Measurements from ENCODE around the gene FAF1. TPM values are rescaled to one million over a fixed set of nuclear protein-coding genes. Genes with fewer than 3 reads are reported as not detected.
A peak's percentile ranks its signal among the peaks of the same experiment; 100 is the strongest.

Gene FAF1
- total and polyA plus RNA-seq, 9 of the 15 experiments (the other 6 are each of a cell fraction or from before 2014, with no cell fraction given), result 48.7 to 225 (median 118) TPM

DNA sequence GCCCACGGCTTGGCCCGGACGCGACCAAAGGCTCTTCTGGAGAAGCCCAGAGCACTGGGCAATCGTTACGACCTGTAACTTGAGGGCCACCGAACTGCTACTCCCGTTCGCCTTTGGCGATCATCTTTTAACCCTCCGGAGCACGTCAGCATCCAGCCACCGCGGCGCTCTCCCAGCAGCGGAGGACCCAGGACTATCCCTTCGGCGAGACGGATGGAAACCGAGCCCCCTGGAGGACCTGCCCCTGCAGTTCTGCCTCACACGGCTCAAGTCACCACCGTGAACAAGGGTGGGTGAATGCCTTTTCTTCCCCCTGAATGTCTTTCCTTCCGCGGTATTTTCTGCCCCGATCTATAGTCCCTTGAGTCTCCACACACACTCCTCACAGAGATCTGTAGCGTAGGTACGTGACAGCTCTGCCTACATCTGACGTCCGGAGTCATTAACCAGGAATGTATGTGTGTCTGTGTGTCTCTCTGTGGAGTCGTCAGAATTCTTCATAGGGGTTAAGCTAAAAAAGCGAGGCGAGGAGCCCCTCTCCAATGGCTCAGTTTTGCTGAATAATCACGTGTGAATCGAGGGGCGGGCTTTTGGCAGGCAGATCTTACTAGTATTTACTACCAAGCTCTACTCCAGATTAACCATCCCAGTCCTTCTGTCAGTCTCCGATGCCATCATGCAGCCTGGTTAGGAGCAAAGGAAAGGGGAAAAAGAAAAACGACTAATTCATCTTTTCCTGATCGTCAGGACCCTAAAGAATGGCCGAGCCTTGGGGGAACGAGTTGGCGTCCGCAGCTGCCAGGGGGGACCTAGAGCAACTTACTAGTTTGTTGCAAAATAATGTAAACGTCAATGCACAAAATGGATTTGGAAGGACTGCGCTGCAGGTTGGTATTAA is 9.8 kb upstream of the FAF1 start, which contains the start of gene CDKN2C (continued):
- TF ChIP-seq, protein P1, sequence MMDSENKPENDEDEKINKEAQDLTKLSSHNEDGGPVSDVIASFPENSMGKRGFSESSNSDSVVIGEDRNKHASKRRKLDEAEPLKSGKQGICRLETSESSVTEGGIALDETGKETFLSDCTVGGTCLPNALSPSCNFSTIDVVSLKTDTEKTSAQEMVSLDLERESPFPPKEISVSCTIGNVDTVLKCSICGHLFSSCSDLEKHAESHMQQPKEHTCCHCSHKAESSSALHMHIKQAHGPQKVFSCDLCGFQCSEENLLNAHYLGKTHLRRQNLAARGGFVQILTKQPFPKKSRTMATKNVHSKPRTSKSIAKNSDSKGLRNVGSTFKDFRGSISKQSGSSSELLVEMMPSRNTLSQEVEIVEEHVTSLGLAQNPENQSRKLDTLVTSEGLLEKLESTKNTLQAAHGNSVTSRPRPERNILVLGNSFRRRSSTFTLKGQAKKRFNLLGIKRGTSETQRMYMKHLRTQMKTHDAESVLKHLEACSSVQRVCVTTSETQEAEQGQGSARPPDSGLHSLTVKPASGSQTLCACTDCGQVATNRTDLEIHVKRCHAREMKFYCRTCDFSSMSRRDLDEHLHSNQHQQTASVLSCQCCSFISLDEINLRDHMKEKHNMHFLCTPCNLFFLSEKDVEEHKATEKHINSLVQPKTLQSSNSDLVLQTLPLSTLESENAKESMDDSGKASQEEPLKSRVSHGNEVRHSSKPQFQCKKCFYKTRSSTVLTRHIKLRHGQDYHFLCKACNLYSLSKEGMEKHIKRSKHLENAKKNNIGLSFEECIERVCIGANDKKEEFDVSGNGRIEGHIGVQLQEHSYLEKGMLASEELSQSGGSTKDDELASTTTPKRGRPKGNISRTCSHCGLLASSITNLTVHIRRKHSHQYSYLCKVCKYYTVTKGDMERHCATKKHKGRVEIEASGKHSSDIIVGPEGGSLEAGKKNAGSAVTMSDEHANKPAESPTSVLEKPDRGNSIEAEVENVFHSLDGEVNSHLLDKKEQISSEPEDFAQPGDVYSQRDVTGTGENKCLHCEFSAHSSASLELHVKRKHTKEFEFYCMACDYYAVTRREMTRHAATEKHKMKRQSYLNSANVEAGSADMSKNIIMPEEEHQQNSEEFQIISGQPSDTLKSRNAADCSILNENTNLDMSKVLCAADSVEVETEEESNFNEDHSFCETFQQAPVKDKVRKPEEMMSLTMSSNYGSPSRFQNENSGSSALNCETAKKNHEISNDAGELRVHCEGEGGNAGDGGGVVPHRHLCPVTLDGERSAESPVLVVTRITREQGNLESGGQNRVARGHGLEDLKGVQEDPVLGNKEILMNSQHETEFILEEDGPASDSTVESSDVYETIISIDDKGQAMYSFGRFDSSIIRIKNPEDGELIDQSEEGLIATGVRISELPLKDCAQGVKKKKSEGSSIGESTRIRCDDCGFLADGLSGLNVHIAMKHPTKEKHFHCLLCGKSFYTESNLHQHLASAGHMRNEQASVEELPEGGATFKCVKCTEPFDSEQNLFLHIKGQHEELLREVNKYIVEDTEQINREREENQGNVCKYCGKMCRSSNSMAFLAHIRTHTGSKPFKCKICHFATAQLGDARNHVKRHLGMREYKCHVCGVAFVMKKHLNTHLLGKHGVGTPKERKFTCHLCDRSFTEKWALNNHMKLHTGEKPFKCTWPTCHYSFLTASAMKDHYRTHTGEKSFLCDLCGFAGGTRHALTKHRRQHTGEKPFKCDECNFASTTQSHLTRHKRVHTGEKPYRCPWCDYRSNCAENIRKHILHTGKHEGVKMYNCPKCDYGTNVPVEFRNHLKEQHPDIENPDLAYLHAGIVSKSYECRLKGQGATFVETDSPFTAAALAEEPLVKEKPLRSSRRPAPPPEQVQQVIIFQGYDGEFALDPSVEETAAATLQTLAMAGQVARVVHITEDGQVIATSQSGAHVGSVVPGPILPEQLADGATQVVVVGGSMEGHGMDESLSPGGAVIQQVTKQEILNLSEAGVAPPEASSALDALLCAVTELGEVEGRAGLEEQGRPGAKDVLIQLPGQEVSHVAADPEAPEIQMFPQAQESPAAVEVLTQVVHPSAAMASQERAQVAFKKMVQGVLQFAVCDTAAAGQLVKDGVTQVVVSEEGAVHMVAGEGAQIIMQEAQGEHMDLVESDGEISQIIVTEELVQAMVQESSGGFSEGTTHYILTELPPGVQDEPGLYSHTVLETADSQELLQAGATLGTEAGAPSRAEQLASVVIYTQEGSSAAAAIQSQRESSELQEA (IDR thresholded peaks at IDR 0.05; ENCODE audit: low read depth), result no peak
- TF ChIP-seq, protein P2, sequence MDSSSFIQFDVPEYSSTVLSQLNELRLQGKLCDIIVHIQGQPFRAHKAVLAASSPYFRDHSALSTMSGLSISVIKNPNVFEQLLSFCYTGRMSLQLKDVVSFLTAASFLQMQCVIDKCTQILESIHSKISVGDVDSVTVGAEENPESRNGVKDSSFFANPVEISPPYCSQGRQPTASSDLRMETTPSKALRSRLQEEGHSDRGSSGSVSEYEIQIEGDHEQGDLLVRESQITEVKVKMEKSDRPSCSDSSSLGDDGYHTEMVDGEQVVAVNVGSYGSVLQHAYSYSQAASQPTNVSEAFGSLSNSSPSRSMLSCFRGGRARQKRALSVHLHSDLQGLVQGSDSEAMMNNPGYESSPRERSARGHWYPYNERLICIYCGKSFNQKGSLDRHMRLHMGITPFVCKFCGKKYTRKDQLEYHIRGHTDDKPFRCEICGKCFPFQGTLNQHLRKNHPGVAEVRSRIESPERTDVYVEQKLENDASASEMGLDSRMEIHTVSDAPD (CRISPR knock-in tag; IDR thresholded peaks at IDR 0.05), result no peak
- no peak for TF ChIP-seq CUX1 (CRISPR knock-in tag; IDR thresholded peaks at IDR 0.05)
- TF ChIP-seq POLR2H (tag; IDR thresholded peaks at IDR 0.05; ENCODE audit: low read depth), result 0 out of 2 replicates have a peak, but pooled peaks have one; percentile 44
- no peak for TF ChIP-seq STAT5B (CRISPR knock-in tag; IDR thresholded peaks at IDR 0.05)
- TF ChIP-seq, protein P3, sequence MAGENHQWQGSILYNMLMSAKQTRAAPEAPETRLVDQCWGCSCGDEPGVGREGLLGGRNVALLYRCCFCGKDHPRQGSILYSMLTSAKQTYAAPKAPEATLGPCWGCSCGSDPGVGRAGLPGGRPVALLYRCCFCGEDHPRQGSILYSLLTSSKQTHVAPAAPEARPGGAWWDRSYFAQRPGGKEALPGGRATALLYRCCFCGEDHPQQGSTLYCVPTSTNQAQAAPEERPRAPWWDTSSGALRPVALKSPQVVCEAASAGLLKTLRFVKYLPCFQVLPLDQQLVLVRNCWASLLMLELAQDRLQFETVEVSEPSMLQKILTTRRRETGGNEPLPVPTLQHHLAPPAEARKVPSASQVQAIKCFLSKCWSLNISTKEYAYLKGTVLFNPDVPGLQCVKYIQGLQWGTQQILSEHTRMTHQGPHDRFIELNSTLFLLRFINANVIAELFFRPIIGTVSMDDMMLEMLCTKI (IDR thresholded peaks at IDR 0.05; ENCODE audit: partially characterized antibody), result no peak
- peak; percentile 61; the same call in 1 of the 2 replicates for TF ChIP-seq ETV1 (tag; conservative IDR thresholded peaks at IDR 0.05; ENCODE audit: low read depth)

Data from K562 (cell line).